GM18870 (cell line): ENCODE results near the gene MINDY3.

ENCODE experiments used
- ATAC-seq: cut with Tn5 transposase; IDR thresholded peaks from one replicate; pipeline ENCODE4 v1.9.1; 2021; ENCODE audit warnings: moderate library complexity; ENCODE audit not compliant: unreplicated experiment

The MINDY3 gene

DNA sequence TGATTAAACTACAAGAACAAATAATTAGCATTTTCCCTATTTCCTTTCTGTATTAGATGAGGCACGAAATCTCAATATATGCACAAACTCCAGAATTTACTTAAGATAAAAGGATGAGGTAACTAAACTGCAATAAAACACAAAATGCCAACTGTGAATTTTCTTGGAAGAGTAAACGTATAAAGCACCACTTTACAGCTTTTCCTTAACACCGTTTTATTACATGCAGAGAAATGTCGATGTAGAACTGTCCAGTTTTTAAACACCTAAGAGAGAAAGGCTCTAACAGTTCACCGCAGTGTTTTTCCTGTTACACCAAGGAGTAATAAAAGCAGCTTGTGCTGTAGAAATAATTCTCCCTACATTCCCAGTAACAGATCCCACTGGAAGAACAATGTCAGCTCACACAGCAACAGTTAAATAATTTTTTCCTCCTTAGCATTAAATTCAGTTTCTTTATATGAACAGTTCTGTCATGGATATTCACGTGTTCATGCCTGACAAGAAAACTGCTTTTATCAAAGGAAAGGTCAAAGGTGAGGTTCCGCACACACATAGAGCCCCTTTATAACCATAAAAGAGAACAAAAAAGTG lies 52.0 kb downstream of the MINDY3 start:
- ATAC-seq, result no peak

GRCh38 chr10:15805395-15806058 lies 54.8 kb downstream of the MINDY3 start:
- ATAC-seq, result no peak

DNA sequence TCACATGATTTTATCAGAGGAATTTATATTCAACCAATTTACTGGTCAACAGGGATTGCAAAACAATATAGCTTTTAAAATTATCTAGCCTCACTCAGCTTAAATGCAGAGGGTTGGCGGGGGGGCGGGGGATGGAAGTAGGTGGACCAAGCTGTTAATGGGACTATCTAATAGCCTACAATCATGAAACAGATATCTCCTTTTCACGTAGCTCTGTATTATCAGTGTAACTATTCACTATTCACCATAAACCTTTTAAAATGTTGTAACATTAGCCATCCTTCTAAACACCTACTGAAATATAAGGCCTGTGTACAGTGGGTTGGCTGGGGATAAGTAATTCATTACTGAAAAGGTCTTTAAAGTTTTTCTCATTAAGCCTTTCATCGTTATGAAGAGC lies 56.2 kb downstream of the MINDY3 start:
- no peak for ATAC-seq

GRCh38 chr10:15802375-15802949 lies 57.8 kb downstream of the MINDY3 start:
- no peak for ATAC-seq

DNA sequence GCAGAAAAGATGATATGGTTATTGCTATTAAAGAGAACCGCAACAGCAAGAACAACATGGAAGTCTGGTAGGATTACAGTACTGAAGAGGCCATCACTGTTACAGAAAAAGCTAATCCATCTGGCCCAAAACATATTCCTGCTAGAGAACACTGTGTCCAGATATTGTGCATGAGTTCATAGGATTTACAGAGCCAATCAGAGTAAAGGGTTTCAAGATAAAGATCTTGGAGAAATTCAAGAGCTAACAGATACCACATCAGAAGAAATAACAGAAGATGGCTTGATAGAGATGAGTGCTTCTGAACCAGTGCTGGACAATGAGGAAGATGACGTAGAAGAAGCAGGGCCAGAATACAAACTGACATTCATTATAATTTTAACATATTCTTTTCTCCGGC lies 58.7 kb downstream of the MINDY3 start:
- ATAC-seq, result no peak

DNA sequence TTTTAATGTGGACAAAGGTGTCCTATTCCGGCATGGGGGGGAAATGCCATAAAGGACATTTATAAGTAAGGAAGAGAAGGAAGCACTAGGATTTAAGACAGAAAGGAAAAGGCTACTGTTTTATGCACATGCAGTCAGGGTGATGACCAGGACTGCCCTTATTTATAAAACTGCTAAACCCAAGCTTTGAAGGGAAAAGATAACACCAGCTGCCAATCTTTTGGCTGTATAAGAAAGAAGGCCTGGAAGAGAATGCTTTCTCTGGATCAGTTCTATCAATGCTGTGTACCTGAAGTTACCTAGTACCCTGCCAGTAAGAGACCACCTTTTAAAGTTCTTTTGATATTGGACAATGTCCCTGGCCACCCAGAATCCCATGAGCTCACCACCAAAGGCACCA lies 59.2 kb downstream of the MINDY3 start:
- ATAC-seq, result no peak

GRCh38 chr10:15797346-15797745 lies 63.0 kb downstream of the MINDY3 start:
- no peak for ATAC-seq

DNA sequence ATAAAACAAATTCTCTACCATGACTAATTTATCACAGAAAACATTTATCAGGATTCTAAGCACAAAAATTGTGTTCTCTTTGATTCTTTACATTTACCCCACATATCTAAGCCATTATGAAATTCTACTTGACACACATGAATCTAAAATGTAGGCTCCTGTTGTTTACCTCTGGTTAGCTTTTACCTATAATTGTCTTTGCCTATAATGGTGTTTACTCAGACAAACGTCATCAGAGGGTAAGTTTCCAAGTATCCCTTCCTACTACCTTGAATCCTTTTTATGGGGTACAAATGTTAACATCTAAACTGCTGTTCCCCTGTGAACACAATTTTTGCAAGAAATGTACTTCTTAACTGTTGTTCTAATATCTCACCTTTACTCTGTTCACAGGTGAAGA lies 63.5 kb downstream of the MINDY3 start:
- ATAC-seq, result no peak

GRCh38 chr10:15796098-15796759 lies 64.1 kb downstream of the MINDY3 start:
- no peak for ATAC-seq

GRCh38 chr10:15795036-15795792 lies 65.1 kb downstream of the MINDY3 start:
- ATAC-seq, result no peak

GRCh38 chr10:15794569-15794968 lies 65.7 kb downstream of the MINDY3 start:
- ATAC-seq, result no peak

- no peak for ATAC-seq
Observed at GRCh38 chr10:15793664-15794063, 66.6 kb downstream of the MINDY3 start.

- ATAC-seq, result no peak
Observed at GRCh38 chr10:15792777-15793176, 67.5 kb downstream of the MINDY3 start.

GRCh38 chr10:15791816-15792524 lies 68.3 kb downstream of the MINDY3 start:
- no peak for ATAC-seq

DNA sequence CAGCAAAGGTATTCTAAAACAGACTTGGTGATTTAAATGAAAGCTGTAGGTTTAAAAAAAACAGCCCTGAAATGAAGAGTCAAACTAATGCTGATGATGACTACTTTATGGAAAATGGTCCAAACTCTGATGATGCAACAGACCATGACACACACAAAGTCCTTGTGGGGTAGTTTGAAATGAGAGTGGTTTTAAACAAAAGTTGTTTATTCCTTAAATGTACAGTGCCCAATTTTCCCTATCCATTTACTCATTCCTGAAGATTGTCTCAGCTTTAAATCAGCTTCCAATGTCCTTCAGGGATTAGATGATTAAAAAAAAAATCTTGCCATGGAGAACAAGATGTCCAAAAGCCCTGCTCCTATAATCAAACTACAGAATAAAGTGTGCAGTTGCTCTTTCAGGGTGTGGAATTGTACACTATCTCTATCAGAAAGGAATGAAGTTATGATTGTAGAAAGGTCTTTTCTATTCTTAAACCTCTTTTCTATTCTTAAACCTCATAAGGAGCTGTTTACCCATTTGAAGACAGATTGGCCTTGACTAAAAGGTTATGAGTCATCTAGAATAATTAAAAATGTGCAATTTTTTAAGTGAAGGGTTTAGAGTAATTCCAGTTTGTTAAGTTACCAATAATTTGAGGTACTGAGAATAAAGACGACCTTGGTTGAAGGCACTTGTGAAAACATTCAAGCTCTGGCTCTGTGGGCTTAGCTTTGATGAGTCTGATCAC lies 70.3 kb downstream of the MINDY3 start:
- ATAC-seq, result no peak

DNA sequence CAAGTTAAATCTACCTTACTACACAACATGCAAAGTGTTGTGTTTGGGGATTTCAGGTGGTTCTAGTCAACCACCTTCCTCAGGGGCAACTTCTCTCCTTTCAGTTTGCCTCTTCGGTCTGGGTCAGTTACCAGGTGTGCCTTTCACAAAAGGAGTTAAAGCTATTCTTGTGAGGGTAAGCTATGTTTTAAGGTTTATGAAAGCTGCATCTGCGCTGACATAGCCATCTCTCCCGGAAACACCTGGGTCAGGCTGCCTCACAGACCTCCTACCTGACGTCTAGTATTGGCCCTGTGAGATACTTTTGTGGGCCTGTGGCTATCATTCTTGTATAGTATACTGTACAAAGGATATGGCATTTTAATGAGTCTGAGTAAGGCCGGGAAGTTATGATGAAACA lies 72.9 kb downstream of the MINDY3 start:
- no peak for ATAC-seq

GRCh38 chr10:15784662-15785300 lies 75.5 kb downstream of the MINDY3 start:
- no peak for ATAC-seq

- ATAC-seq, result no peak
Observed at GRCh38 chr10:15783941-15784636, 76.2 kb downstream of the MINDY3 start.

- ATAC-seq, result no peak
Observed at GRCh38 chr10:15782851-15783250, 77.5 kb downstream of the MINDY3 start.
